DOHH2 (cell line): Measurements from ENCODE around the gene COMMD10.

Experiments
- H3F3A ChIP-seq: fragments of 200-600 bp; sonication (generic), shearing (Covaris generic); 2 replicates; pipeline ENCODE4 v1.6.0; 2016; ENCODE audit warnings: antibody characterized with exemption, mild to moderate bottlenecking; ENCODE audit not compliant: control insufficient read depth, insufficient read depth
- H3K27ac ChIP-seq: fragments of 200-600 bp; sonication (generic); 2 replicates; pipeline ENCODE4 v1.5.1; 2014; ENCODE audit warnings: low read depth, mild to moderate bottlenecking, low read length, moderate library complexity
- H3K27me3 ChIP-seq: fragments of 200-600 bp; sonication (generic); 2 replicates; pipeline ENCODE4 v1.6.1; 2014; ENCODE audit warnings: mild to moderate bottlenecking, low read length, mixed read lengths; ENCODE audit not compliant: control insufficient read depth
- H3K36me3 ChIP-seq: fragments of 200-600 bp; sonication (generic); 2 replicates; pipeline ENCODE4 v1.6.1; 2014; ENCODE audit warnings: mild to moderate bottlenecking, low read length, moderate library complexity, mixed read lengths; ENCODE audit not compliant: control insufficient read depth
- H3K4me1 ChIP-seq: fragments of 200-600 bp; sonication (generic); 2 replicates; pipeline ENCODE4 v1.6.1; 2014; ENCODE audit warnings: mild to moderate bottlenecking, low read length, mixed read lengths; ENCODE audit not compliant: control insufficient read depth
- H3K4me2 ChIP-seq: fragments of 200-600 bp; sonication (generic); 2 replicates; pipeline ENCODE4 v1.6.0; 2014; ENCODE audit warnings: mild to moderate bottlenecking, low read length, moderate library complexity
- H3K4me3 ChIP-seq: fragments of 200-600 bp; sonication (generic); 2 replicates; pipeline ENCODE4 v1.5.1; 2014; ENCODE audit warnings: mild to moderate bottlenecking, low read length, mixed read lengths
- H3K79me2 ChIP-seq: fragments of 200-600 bp; sonication (generic); 2 replicates; pipeline ENCODE4 v1.6.1; 2014; ENCODE audit warnings: mild to moderate bottlenecking, low read length, mixed read lengths; ENCODE audit not compliant: control insufficient read depth
- H3K9me2 ChIP-seq: fragments of 200-600 bp; sonication (generic); replicated peaks from 2 replicates; pipeline ENCODE4 v1.6.1; 2014; ENCODE audit warnings: mild to moderate bottlenecking, low read length, mixed read lengths; ENCODE audit not compliant: control insufficient read depth
- H3K9me3 ChIP-seq: fragments of 200-600 bp; sonication (generic); 2 replicates; pipeline ENCODE4 v1.6.1; 2014; ENCODE audit warnings: antibody characterized with exemption, low read length, mixed read lengths; ENCODE audit not compliant: control insufficient read depth, insufficient read depth
- H4K20me1 ChIP-seq: fragments of 200-600 bp; sonication (generic); 2 replicates; pipeline ENCODE4 v1.6.0; 2014; ENCODE audit warnings: low read depth, mild to moderate bottlenecking, antibody characterized with exemption, low read length, moderate library complexity; ENCODE audit not compliant: control insufficient read depth, insufficient read depth
- EZH2phosphoT487 ChIP-seq: fragments of 200-600 bp; sonication (generic); IDR thresholded peaks from 2 replicates; pipeline ENCODE4 v1.6.1; 2017; ENCODE audit warnings: borderline replicate concordance, mild to moderate bottlenecking, antibody characterized with exemption, low read length, moderate library complexity, mixed read lengths
- TF ChIP-seq, protein P1 (sequence below): fragments of 200-600 bp; sonication (generic); IDR thresholded peaks from one replicate; pipeline ENCODE4 v1.5.1; 2014; ENCODE audit warnings: antibody characterized with exemption, mild to moderate bottlenecking, low read depth, low read length; ENCODE audit not compliant: poor library complexity, severe bottlenecking

COMMD10 gene

DNA sequence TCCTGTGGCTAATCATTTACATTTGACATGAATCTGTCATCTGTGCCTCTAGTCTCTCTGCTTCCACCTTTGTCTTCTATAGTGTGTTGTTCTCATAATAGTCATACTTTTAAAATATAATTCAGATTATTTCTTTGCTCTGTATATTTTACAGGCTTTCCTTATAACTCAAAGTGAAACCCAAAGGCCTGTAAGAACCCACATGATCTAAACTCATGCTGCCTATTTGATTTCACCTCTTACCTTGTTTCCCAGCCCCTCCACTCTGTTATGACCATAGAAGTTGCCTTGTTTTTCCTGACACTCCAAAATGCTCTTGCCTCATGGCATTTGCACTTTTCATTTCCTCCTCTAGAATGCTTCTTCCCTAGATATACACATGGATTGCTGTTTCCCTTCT, 74.2 kb downstream of the COMMD10 start:
- Histone ChIP-seq H3K27ac (no peak overlapping the region), H4K20me1 (no peaks in the 10 kb centered on the region), H3K27me3 (no peaks in the 10 kb centered on the region), H3K36me3 (no peaks in the 10 kb centered on the region; the same call in 1 of the 2 replicates), H3K9me2 (no peaks in the 10 kb centered on the region), H3K9me3 (no peaks in the 10 kb centered on the region), H3F3A (no peaks in the 10 kb centered on the region), H3K79me2 (no peaks in the 10 kb centered on the region), H3K4me1 (no peaks in the 10 kb centered on the region), H3K4me2 (no peak overlapping the region), H3K4me3 (no peak overlapping the region)
- TF ChIP-seq EZH2phosphoT487 = no peak
- TF ChIP-seq, protein P1, sequence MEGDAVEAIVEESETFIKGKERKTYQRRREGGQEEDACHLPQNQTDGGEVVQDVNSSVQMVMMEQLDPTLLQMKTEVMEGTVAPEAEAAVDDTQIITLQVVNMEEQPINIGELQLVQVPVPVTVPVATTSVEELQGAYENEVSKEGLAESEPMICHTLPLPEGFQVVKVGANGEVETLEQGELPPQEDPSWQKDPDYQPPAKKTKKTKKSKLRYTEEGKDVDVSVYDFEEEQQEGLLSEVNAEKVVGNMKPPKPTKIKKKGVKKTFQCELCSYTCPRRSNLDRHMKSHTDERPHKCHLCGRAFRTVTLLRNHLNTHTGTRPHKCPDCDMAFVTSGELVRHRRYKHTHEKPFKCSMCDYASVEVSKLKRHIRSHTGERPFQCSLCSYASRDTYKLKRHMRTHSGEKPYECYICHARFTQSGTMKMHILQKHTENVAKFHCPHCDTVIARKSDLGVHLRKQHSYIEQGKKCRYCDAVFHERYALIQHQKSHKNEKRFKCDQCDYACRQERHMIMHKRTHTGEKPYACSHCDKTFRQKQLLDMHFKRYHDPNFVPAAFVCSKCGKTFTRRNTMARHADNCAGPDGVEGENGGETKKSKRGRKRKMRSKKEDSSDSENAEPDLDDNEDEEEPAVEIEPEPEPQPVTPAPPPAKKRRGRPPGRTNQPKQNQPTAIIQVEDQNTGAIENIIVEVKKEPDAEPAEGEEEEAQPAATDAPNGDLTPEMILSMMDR = no peak

DNA sequence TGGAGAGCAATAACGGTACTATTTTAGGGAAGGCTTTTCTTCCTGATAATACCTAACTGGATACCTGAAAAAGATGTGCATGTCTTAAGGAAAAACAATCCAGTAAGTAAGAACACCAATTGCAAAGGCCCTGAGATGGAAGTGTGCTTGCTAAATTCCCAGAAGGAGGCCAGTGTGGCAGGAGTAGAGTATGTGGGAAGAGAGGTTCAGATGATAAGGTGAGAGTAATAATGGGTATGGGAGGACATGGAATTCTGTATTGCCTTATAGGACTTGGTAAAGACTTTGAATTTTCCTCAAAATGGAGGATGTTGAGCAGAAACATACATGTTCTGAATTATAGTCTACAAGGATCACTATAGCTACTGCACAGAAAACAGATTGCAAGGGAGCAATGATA, 89.3 kb downstream of the COMMD10 start:
- H3K36me3 ChIP-seq = no peaks in the 10 kb centered on the region
- H3K4me2 ChIP-seq = no peak overlapping the region
- no peak overlapping the region for H3K4me3 ChIP-seq
- H3K79me2 ChIP-seq = no peaks in the 10 kb centered on the region
- no peaks in the 10 kb centered on the region for H3K4me1 ChIP-seq
- no peaks in the 10 kb centered on the region for H3K9me2 ChIP-seq
- no peak overlapping the region for H3K27ac ChIP-seq
- no peaks in the 10 kb centered on the region for H3K27me3 ChIP-seq
- H4K20me1 ChIP-seq = no peaks in the 10 kb centered on the region
- H3K9me3 ChIP-seq = no peaks in the 10 kb centered on the region
- no peaks in the 10 kb centered on the region for H3F3A ChIP-seq
- no peak for TF ChIP-seq EZH2phosphoT487
- TF ChIP-seq, protein P1 = no peak

DNA sequence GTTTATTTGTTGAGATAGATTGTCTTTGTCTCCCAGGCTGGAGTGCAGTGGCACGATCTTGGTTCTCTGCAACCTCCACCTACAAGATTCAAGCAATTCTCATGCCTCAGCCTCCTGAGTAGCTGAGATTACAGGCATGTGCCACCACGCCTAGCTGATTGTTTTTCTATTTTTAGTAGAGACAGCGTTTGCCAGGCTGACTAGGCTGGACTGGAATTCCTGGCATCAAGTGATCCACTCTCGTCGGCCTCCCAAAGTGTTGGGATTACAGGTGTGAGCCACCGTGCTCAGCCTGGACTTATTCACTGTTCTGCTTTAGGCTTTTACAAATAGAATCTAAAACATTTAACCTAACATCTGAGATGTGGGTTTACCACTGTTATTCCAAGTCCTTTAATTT, 91.3 kb downstream of the COMMD10 start:
- Histone ChIP-seq H4K20me1 (no peaks in the 10 kb centered on the region), H3K9me2 (no peaks in the 10 kb centered on the region), H3K36me3 (no peaks in the 10 kb centered on the region), H3K4me1 (no peaks in the 10 kb centered on the region), H3F3A (no peaks in the 10 kb centered on the region), H3K4me3 (no peak overlapping the region), H3K4me2 (no peak overlapping the region), H3K9me3 (no peaks in the 10 kb centered on the region), H3K79me2 (no peaks in the 10 kb centered on the region), H3K27ac (no peak overlapping the region), H3K27me3 (no peaks in the 10 kb centered on the region)
- TF ChIP-seq, protein P1 = no peak
- no peak for TF ChIP-seq EZH2phosphoT487

DNA sequence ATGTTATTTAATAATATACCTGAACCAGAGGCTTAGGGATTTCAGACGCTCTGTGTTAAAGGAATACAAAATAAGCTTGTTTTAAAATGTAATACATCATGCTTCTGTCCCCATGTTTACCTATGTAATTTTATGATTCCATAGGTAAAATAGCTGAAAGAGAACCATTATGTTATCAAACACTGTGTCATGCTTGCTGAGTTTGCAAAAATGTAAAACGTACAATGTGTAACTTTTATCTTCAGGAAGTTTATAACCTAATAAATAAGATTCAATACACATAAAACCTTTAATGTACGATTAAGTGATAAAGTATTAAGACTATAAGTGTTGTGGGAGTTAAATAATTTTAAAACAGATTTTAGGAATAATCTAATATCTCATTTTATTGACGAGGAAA, 94.1 kb downstream of the COMMD10 start:
- Histone ChIP-seq H3K9me3 (no peaks in the 10 kb centered on the region), H3K4me2 (no peak overlapping the region), H3K4me1 (no peaks in the 10 kb centered on the region), H3K27ac (no peak overlapping the region), H3K79me2 (no peaks in the 10 kb centered on the region), H3K9me2 (no peaks in the 10 kb centered on the region), H3F3A (no peaks in the 10 kb centered on the region), H3K36me3 (no peaks in the 10 kb centered on the region), H3K27me3 (no peaks in the 10 kb centered on the region), H4K20me1 (no peaks in the 10 kb centered on the region), H3K4me3 (no peak overlapping the region)
- TF ChIP-seq, protein P1 = no peak
